ENCODE measurements around the gene TMEM250. TPM values are rescaled to one million over a fixed set of nuclear protein-coding genes. Genes with fewer than 3 reads are reported as not detected.

TMEM250 gene
- total and polyA plus RNA-seq, 7 donors: 23.7 to 48.4 (median 30.0) TPM

DNA sequence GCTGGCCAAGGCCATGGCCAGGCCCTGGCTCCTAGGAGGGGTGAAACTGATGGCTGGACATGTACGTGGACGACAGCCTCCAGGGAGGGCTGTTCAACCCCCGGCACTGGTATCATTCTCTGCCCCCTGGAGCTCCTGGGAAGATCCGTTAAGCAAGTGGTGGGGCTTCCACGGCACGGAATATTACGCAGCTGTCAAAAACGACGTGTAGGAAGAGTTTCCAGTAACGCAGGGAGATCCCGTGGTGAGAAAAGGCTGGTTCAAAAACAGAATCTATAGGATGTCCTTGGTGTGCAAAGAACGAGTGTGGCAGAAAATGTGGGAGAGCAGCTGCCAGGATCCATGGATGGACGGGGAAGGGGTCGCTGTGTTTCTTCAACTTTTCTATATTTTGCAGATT, 36.3 kb upstream of the TMEM250 start:
- Histone ChIP-seq H3K9me3 (no peaks in the 10 kb centered on the region), H3K4me3 (no peak overlapping the region), H3K36me3 (no peaks in the 10 kb centered on the region), H3K27ac (no peak overlapping the region), H3K4me1 (no peaks in the 10 kb centered on the region), H3K27me3 (peaks cover 4 to 46% (median 25%) of the 10 kb centered on the region in 3 donors)
- TF ChIP-seq POLR2AphosphoS5 (IDR thresholded peaks at IDR 0.05) (no peak), POLR2A (IDR thresholded peaks at IDR 0.05) (no peak), CTCF (IDR thresholded peaks at IDR 0.05) (no peak), EP300 (IDR thresholded peaks at IDR 0.05) (no peak)
- intact Hi-C loops (cut with DNase I): no loop called here
- WGBS, 2 donors: 88 to 93% methylated on average over 14 of the region's 14 CpGs
- DNase-seq: no peak

DNA sequence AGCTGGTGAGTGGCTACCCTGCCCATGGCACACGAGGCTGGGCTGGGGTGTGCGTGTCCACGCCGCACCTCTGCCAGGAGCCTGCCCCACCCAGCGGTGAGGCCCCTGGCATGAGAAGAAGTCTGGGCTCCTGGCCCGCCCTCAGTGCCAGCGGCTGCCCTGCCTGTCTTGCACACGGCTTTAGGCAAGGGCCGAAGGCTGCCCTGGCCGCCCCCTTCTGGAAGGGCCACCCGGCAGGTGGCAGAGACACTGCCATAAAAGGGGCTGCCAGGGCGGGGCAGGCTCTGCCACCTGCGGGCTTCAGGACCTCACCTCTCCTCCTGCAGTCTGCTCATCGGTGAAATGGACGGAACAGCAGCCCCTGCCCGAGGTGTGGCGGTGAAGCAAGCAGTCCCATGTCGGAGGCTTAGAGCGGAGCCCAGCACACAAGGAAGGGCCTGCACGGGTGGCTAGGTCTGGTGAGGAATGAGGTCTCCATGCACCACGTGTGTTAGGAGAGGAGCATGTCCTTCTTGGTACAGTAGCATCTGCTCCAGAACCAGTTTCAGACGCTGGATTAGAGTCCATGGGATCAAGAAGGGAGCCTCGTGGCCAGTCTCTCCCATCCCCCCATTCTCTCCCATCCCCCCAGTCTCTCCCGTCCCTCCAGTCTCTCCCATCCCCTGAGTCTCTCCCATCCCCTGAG, 34.8 kb upstream of the TMEM250 start:
- WGBS, 2 donors: 18 to 68% methylated on average over 24 of the region's 24 CpGs
- no peaks in the 10 kb centered on the region for H3K9me3 ChIP-seq
- TF ChIP-seq POLR2AphosphoS5 (IDR thresholded peaks at IDR 0.05) (no peak), CTCF (IDR thresholded peaks at IDR 0.05) (no peak), POLR2A (IDR thresholded peaks at IDR 0.05) (no peak), EP300 (IDR thresholded peaks at IDR 0.05) (no peak)
- H3K36me3 ChIP-seq: no peaks in the 10 kb centered on the region
- no peak for DNase-seq
- no peak overlapping the region for H3K4me3 ChIP-seq
- no peaks in the 10 kb centered on the region for H3K4me1 ChIP-seq
- intact Hi-C loops (cut with DNase I): no loop called here
- peaks cover 4 to 41% (median 24%) of the 10 kb centered on the region in 3 donors for H3K27me3 ChIP-seq
- H3K27ac ChIP-seq: no peak overlapping the region

DNA sequence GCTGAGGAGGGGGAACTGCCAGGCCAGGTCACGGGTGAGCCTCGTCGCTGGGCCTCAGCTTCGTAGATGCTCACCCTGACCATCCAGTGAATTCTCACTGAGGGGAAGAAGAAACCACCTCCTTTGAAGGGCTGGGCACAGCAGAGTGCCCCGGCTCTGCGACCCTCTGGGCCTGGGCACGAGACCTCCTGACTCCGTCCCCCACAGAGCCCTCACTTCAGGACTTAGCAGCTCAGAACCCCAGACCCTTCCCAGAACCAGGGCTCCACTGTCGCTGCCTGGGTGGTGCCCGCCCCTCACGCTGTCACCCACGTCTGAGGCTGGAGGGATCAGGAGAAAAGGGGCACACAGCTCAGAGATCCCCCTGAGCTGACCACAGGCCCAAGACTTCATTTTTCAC, 34.3 kb upstream of the TMEM250 start:
- Histone ChIP-seq H3K4me3 (no peak overlapping the region), H3K9me3 (no peaks in the 10 kb centered on the region), H3K36me3 (no peaks in the 10 kb centered on the region), H3K27me3 (peaks cover 10 to 41% (median 25%) of the 10 kb centered on the region in 3 donors), H3K4me1 (no peaks in the 10 kb centered on the region), H3K27ac (no peak overlapping the region)
- DNase-seq: no peak
- intact Hi-C loops (cut with DNase I): no loop called here
- TF ChIP-seq CTCF (IDR thresholded peaks at IDR 0.05) (no peak), POLR2AphosphoS5 (IDR thresholded peaks at IDR 0.05) (no peak), EP300 (IDR thresholded peaks at IDR 0.05) (no peak), POLR2A (IDR thresholded peaks at IDR 0.05) (no peak)
- 90 to 95% methylated on average over 12 of the region's 12 CpGs for WGBS, 2 donors

DNA sequence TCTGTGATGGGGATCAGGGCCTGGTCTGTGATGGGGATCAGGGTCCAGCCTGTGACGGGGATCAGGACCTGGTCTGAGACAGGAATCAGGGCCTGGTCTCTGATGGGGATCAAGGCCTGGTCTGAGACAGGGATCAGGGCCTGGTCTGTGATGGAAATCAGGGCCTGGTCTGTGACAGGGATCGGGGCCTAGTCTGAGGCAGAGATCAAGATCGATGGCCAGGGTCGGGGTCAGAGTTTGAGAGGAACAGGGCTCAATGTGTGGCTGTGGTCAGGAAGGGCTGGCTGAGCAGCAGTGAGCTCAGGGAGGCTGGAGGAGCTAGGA, 33.8 kb upstream of the TMEM250 start:
- H3K36me3 ChIP-seq: no peaks in the 10 kb centered on the region
- 88 to 89% methylated on average over 4 of the region's 4 CpGs for WGBS, 2 donors
- DNase-seq: no peak
- TF ChIP-seq POLR2AphosphoS5 (IDR thresholded peaks at IDR 0.05): no peak
- TF ChIP-seq CTCF (IDR thresholded peaks at IDR 0.05): no peak
- TF ChIP-seq POLR2A (IDR thresholded peaks at IDR 0.05): no peak
- no peak for TF ChIP-seq EP300 (IDR thresholded peaks at IDR 0.05)
- H3K27ac ChIP-seq: no peak overlapping the region
- no peaks in the 10 kb centered on the region for H3K4me1 ChIP-seq
- no peaks in the 10 kb centered on the region for H3K9me3 ChIP-seq
- intact Hi-C loops (cut with DNase I): no loop called here
- H3K27me3 ChIP-seq: peaks cover 14 to 41% (median 29%) of the 10 kb centered on the region in 3 donors
- H3K4me3 ChIP-seq: no peak overlapping the region

Data from sigmoid colon (tissue), 7 donors.